H1 (cell line): ENCODE measurements around the gene VSIG10L2. TPM values are rescaled to one million over a fixed set of nuclear protein-coding genes. Genes with fewer than 3 reads are reported as not detected.

Experiments used
- CTCF ChIA-PET: fragments of 300-600 bp; sonication (Branson Sonifier 250); formaldehyde crosslinking; loops from one replicate; lab custom pipeline; 2021; ENCODE audit not compliant: partially characterized antibody; lab: Charles Lee
- POLR2A ChIA-PET: fragments of 300-600 bp; sonication (Branson Sonifier 250); formaldehyde crosslinking; loops from one replicate; lab custom pipeline; 2021; ENCODE audit warnings: inconsistent platforms; ENCODE audit not compliant: partially characterized antibody; lab: Charles Lee
- DNase-seq, 2 experiments: peaks; one replicate each; pipeline versions ENCODE4 v3.0.0 to v3.0.0-alpha.2; 2010 to 2022; ENCODE audit warnings: low spot score in 2 of 2, low read depth in 1 of 2, mixed read lengths in 1 of 2
- FAIRE-seq: peaks from 2 replicates; lab custom pipeline; 2011; peaks lifted over from hg19 to GRCh38; lab: Jason Lieb, UNC
- H2AFZ ChIP-seq: 2 replicates; pipeline ENCODE4 v1.8.1; 2012; ENCODE audit warnings: low read length, inconsistent platforms
- H2AK5ac ChIP-seq: 2 replicates; pipeline ENCODE4 v1.6.1; 2013; ENCODE audit warnings: low read depth, low read length
- H2BK120ac ChIP-seq: replicated peaks from 2 replicates; pipeline ENCODE3; 2013; ENCODE audit warnings: low read depth, low read length, inconsistent platforms
- H2BK12ac ChIP-seq: 2 replicates; pipeline ENCODE4 v1.6.1; 2013; ENCODE audit warnings: low read depth, low read length
- H2BK15ac ChIP-seq: 2 replicates; pipeline ENCODE4 v1.6.1; 2013; ENCODE audit warnings: low read length
- H2BK20ac ChIP-seq: 2 replicates; pipeline ENCODE4 v1.6.1; 2013; ENCODE audit warnings: low read length
- H2BK5ac ChIP-seq: 2 replicates; pipeline ENCODE4 v1.6.1; 2013; ENCODE audit warnings: low read depth, low read length
- H3K14ac ChIP-seq: 2 replicates; pipeline ENCODE4 v1.6.1; 2013; ENCODE audit warnings: inconsistent platforms; ENCODE audit not compliant: insufficient read length
- H3K18ac ChIP-seq: 2 replicates; pipeline ENCODE4 v1.6.1; 2013; ENCODE audit warnings: low read length; ENCODE audit errors: extremely low read depth
- H3K23ac ChIP-seq: 2 replicates; pipeline ENCODE4 v1.6.1; 2013; ENCODE audit warnings: inconsistent platforms; ENCODE audit not compliant: insufficient read length
- H3K23me2 ChIP-seq: 2 replicates; pipeline ENCODE4 v1.6.1; 2013; ENCODE audit warnings: low read depth, low read length
- H3K27ac ChIP-seq: 2 replicates; pipeline ENCODE4 v1.6.1; 2011; ENCODE audit warnings: low read depth, low read length, inconsistent platforms
- H3K27me3 ChIP-seq, 4 experiments: replicated peaks in 1 of 4; 1 replicate in 1 of 4; 2 replicates in 3 of 4; pipeline versions ENCODE4 v1.6.1 to v1.8.1; 2011 to 2013; ENCODE audit warnings: low read length in 3 of 4, mild to moderate bottlenecking in 3 of 4, inconsistent platforms in 2 of 4, mixed read lengths in 2 of 4, moderate library complexity in 1 of 4; ENCODE audit not compliant: control insufficient read depth in 3 of 4, insufficient read depth in 3 of 4; ENCODE audit errors: extremely low read depth in 1 of 4
- H3K36me3 ChIP-seq, 4 experiments: 2 replicates each; pipeline versions ENCODE4 v1.6.1 to v1.8.1; 2011 to 2013; ENCODE audit warnings: mild to moderate bottlenecking in 4 of 4, low read length in 3 of 4, moderate library complexity in 2 of 4, control low read depth in 1 of 4, inconsistent platforms in 1 of 4; ENCODE audit not compliant: insufficient read depth in 4 of 4, control insufficient read depth in 2 of 4
- H3K4ac ChIP-seq: replicated peaks from 2 replicates; pipeline ENCODE3; 2013; ENCODE audit warnings: low read length, low read depth, mixed read lengths, inconsistent platforms; ENCODE audit not compliant: insufficient read length
- H3K4me1 ChIP-seq, 4 experiments: replicated peaks in 1 of 4; 1 replicate in 1 of 4; 2 replicates in 3 of 4; pipeline versions ENCODE4 v1.6.1 to v1.8.1; 2011 to 2013; ENCODE audit warnings: low read length in 3 of 4, inconsistent platforms in 2 of 4, mixed read lengths in 1 of 4; ENCODE audit not compliant: insufficient read depth in 4 of 4, control insufficient read depth in 3 of 4
- H3K4me2 ChIP-seq, 2 experiments: 2 replicates each; pipeline versions ENCODE4 v1.6.1 to v1.8.1; 2011 to 2013; ENCODE audit warnings: low read depth in 2 of 2, low read length in 2 of 2, control low read depth in 1 of 2, inconsistent platforms in 1 of 2, mild to moderate bottlenecking in 1 of 2; ENCODE audit not compliant: insufficient read depth in 1 of 2
- H3K4me3 ChIP-seq, 4 experiments: fragments of 200-600, 300-600 bp in 1 of 4; sonication (generic), shearing (Covaris generic), sonication (Bioruptor Twin) in 1 of 4; 2 replicates each; pipeline versions ENCODE4 v1.5.1 to v1.8.1; 2011 to 2016; ENCODE audit warnings: low read length in 4 of 4, low read depth in 3 of 4, control low read depth in 2 of 4, inconsistent platforms in 2 of 4, mild to moderate bottlenecking in 2 of 4, mixed read lengths in 1 of 4, moderate library complexity in 1 of 4; ENCODE audit not compliant: insufficient read depth in 2 of 4; ENCODE audit errors: extremely low read depth in 1 of 4
- H3K56ac ChIP-seq: replicated peaks from 2 replicates; pipeline ENCODE3; 2013; ENCODE audit warnings: low read depth, mild to moderate bottlenecking, mixed read lengths, low read length, inconsistent platforms; ENCODE audit not compliant: insufficient read length
- H3K79me1 ChIP-seq: 2 replicates; pipeline ENCODE4 v1.6.1; 2013; ENCODE audit warnings: low read depth, low read length, control low read depth
- H3K79me2 ChIP-seq, 2 experiments: 2 replicates each; pipeline versions ENCODE4 v1.6.1 to v1.8.1; 2012 to 2013; ENCODE audit warnings: low read length in 2 of 2, mild to moderate bottlenecking in 2 of 2, inconsistent platforms in 1 of 2; ENCODE audit not compliant: insufficient read depth in 2 of 2, control insufficient read depth in 1 of 2
- H3K9ac ChIP-seq, 4 experiments: replicated peaks in 1 of 4; 1 replicate in 1 of 4; 2 replicates in 3 of 4; pipeline versions ENCODE4 v1.6.1 to v1.8.1; 2011 to 2013; ENCODE audit warnings: low read depth in 3 of 4, low read length in 3 of 4, control low read depth in 2 of 4, mild to moderate bottlenecking in 2 of 4, moderate library complexity in 2 of 4, inconsistent platforms in 1 of 4; ENCODE audit errors: extremely low read depth in 1 of 4
- H3K9me3 ChIP-seq, 2 experiments: 2 replicates each; pipeline versions ENCODE4 v1.6.1 to v1.8.1; 2012 to 2013; ENCODE audit warnings: mild to moderate bottlenecking in 2 of 2, moderate library complexity in 2 of 2, control low read depth in 1 of 2, inconsistent platforms in 1 of 2, low read depth in 1 of 2, low read length in 1 of 2, mixed read lengths in 1 of 2; ENCODE audit not compliant: insufficient read depth in 2 of 2
- H4K20me1 ChIP-seq, 2 experiments: replicated peaks in 1 of 2; 2 replicates each; pipeline versions ENCODE3 to v1.8.1; 2011 to 2013; ENCODE audit warnings: inconsistent platforms in 2 of 2, low read length in 2 of 2, mild to moderate bottlenecking in 1 of 2; ENCODE audit not compliant: insufficient read depth in 2 of 2, control insufficient read depth in 1 of 2
- H4K5ac ChIP-seq: 2 replicates; pipeline ENCODE4 v1.6.1; 2013; ENCODE audit warnings: low read length, low read depth, mixed read lengths, inconsistent platforms; ENCODE audit not compliant: insufficient read length
- H4K8ac ChIP-seq: 2 replicates; pipeline ENCODE4 v1.8.0; 2013; ENCODE audit warnings: mild to moderate bottlenecking, moderate library complexity, low read length, inconsistent platforms; ENCODE audit not compliant: insufficient read depth; ENCODE audit errors: extremely low read depth
- H4K91ac ChIP-seq: replicated peaks from 2 replicates; pipeline ENCODE3; 2013; ENCODE audit warnings: low read length, mixed read lengths, inconsistent platforms; ENCODE audit not compliant: insufficient read length
- RNF2 ChIP-seq: fragments of 200-900, 300-1000 bp; sonication (generic); IDR thresholded peaks from 2 replicates; pipeline ENCODE4 v1.7.1; 2016; ENCODE audit warnings: borderline replicate concordance, low read depth, mild to moderate bottlenecking, antibody characterized with exemption, low read length; ENCODE audit not compliant: poor library complexity, severe bottlenecking; ENCODE audit errors: missing control alignments
- WGBS, 2 experiments: shearing (Covaris generic) in 1 of 2; methylation state at CpG; one replicate each; pipeline versions ENCODE4 v1.1.6 to v1.1.7; 2013 to 2015; ENCODE audit warnings: low lambda C conversion rate in 2 of 2, mixed read lengths in 2 of 2, inconsistent platforms in 1 of 2, low coverage in 1 of 2, missing lambda C conversion rate in 1 of 2; ENCODE audit not compliant: insufficient replicate concordance in 2 of 2, insufficient coverage in 1 of 2, insufficient read length in 1 of 2; ENCODE audit errors: extremely low coverage in 1 of 2, missing lambda C conversion rate in 1 of 2; 5-methylcytosine and 5-hydroxymethylcytosine counted together
- polyA plus RNA-seq, 7 experiments: library from polyadenylated mRNA; depleted of rRNA in 3 of 7; stranded (reverse) in 5 of 7; unstranded in 2 of 7; fragments of >200 nt in 5 of 7; fragments of 200-250 nt in 2 of 7; gene quantifications; 1 replicate in 5 of 7; 2 replicates in 1 of 7; 4 replicates in 1 of 7; pipeline versions ENCODE4 v1.2.1 to v1.2.3, GENCODE V29; 2011 to 2013; ENCODE audit warnings: missing spikeins in 2 of 7, mixed read lengths in 2 of 7
- total RNA-seq: library from RNA; stranded (reverse); fragmentation: NEBNext Ultra II Directional; extraction: Animal tissue kit (Norgen Biotek cat#: 25700); gene quantifications from 2 replicates; pipeline ENCODE4 v1.2.1, GENCODE V29; 2021

Gene VSIG10L2
- total and polyA plus RNA-seq, 2 of the 8 experiments (the other 6 are each of a cell fraction or from before 2014, with no cell fraction given): not detected

DNA sequence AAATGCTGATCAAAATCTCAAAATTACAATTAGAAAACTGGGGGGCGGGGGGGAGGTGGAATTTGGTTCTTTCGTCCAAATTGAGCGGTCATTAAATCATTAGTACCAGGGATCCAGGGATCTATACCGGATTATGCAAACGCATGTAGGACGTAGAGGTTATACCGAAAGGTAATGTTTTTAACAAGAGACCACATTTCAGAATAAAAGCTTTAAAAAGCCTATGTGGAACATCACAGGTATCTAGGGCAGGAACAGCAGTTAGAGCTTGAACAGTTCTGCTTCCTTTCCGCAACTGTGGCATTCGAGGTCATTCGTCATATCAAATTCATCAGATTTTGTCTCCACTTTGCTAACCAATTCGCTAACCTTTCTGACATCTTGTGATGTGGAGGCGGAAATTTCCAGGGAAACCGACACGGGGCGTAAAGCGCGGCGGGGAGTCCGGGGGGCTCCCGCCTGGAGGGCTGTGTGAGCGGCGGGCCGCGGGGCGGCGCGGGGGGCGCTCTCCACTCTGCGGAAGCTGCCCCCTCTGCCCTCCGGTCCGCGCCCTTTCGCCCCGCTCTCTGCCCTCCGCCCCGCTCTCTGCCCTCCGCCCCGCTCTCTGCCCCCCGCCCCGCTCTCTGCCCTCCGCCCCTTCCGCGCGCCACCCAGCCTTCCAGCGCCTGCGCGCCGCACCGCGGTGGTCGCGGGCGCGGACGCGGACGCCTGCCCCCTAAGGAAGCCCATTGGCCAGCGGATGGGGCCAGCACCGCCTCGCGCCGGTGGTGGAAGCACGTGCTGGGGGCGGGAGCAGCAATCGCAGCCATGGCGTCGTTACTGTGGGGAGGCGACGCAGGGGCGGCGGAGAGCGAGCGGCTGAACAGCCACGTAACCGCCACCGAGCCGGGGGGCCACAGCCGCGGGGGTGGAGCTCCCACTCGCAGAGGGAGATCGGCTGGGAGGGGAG is 41.9 kb upstream of the VSIG10L2 start, which contains the start of gene DDX25:
Gene DDX25 (plus strand): TSS at position 798 of the 949 bp plus-strand sequence. CDS start 10 bp downstream, at position 808.
- H3K27me3 ChIP-seq: peaks cover 3 to 18% (median 12%) of the 10 kb centered on the region in 4 experiments
- H4K5ac ChIP-seq: no peak within 1 kb of the TSS
- DNase-seq (peak; percentile 33 to 84), FAIRE-seq (no peak)
- H2BK120ac ChIP-seq: no peak within 1 kb of the TSS
- no peaks in the 10 kb centered on the region for H3K9me3 ChIP-seq
- peaks cover 7% of the 10 kb centered on the region for H3K23me2 ChIP-seq
- ChIA-PET CTCF (interaction anchor here (0.8 to 1.7 kb wide), 4 partner anchors 12 to 158 kb away, joined by 3 to 4 read pairs (median 4); partner anchors contain the start of gene CDON), POLR2A (interaction anchor here (0.8 to 2.3 kb wide), 7 partner anchors 10 to 311 kb away, joined by 3 to 27 read pairs (median 6); partner anchors contain the start of genes FAM118B, HYLS1 and RPUSD4)
- H3K9ac ChIP-seq: peak within 1 kb of the TSS in 1 of 4 experiments; percentile 15; a peak in 2 of 7 replicates
- peaks cover 0 to 18% (median 9%) of the 10 kb centered on the region in 4 experiments; a peak in 6 of 8 replicates for H3K36me3 ChIP-seq
- H2AK5ac ChIP-seq: no peak within 1 kb of the TSS
- peak within 1 kb of the TSS; percentile 89 for H2AFZ ChIP-seq
- no peak within 1 kb of the TSS for H3K14ac ChIP-seq
- peak within 1 kb of the TSS; percentile 98 to 99 for H3K4me2 ChIP-seq
- H3K4me1 ChIP-seq: peaks cover 0 to 4% (median 0%) of the 10 kb centered on the region in 4 experiments; a peak in 2 of 7 replicates
- no peak within 1 kb of the TSS; the same call in 1 of the 2 replicates for H2BK12ac ChIP-seq
- no peak within 1 kb of the TSS for H3K56ac ChIP-seq
- no peak within 1 kb of the TSS for H4K91ac ChIP-seq
- H2BK20ac ChIP-seq: no peak within 1 kb of the TSS
- no peak within 1 kb of the TSS for H3K23ac ChIP-seq
- peaks cover 0 to 24% of the 10 kb centered on the region in 2 experiments; a peak in 2 of 4 replicates for H3K79me2 ChIP-seq
- H2BK5ac ChIP-seq: no peak within 1 kb of the TSS
- H4K20me1 ChIP-seq: no peaks in the 10 kb centered on the region
- no peaks in the 10 kb centered on the region for H3K79me1 ChIP-seq
- H4K8ac ChIP-seq: peak within 1 kb of the TSS; percentile 90
- H3K4me3 ChIP-seq: peak within 1 kb of the TSS; percentile 85 to 99 (median 92)
- no peak within 1 kb of the TSS for H3K27ac ChIP-seq
- no peak within 1 kb of the TSS for H3K4ac ChIP-seq
- WGBS, 2 experiments: 7% methylated on average over 49 of the region's 81 CpGs; no CpG with 5 or more reads in 1 of the 2 experiments
- H3K18ac ChIP-seq: peak within 1 kb of the TSS; percentile 88
- no peak within 1 kb of the TSS for H2BK15ac ChIP-seq
- peak; percentile 79 for TF ChIP-seq RNF2
